Body of pancreas (tissue), 4 donors: Measurements from ENCODE around the gene DOHH.

ENCODE experiments used
- CTCF ChIP-seq, 7 experiments: fragments of 450-650 bp in 4 of 7; fragments of 200-600 bp in 3 of 7; sonication (generic) in 3 of 7; IDR thresholded peaks; one replicate each; pipeline ENCODE4 v1.5.1; 2016 to 2019; ENCODE audit warnings: antibody characterized with exemption in 7 of 7
- POLR2A ChIP-seq, 3 donors: fragments of 450-650 bp; IDR thresholded peaks; one replicate each; pipeline ENCODE4 v1.6.1; 2016; ENCODE audit warnings: antibody characterized with exemption in 3 of 3, mild to moderate bottlenecking in 2 of 3

GRCh38 chr19:3499738-3500428 is 591 bp downstream of the DOHH start:
- TF ChIP-seq CTCF (IDR thresholded peaks at IDR 0.05) (no peak), POLR2A (IDR thresholded peaks at IDR 0.05) (no peak)
